Osteoblast (primary cell): Measurements from ENCODE around the gene HDAC9. TPM values are rescaled to one million over a fixed set of nuclear protein-coding genes. Genes with fewer than 3 reads are reported as not detected.

Source experiments
- DNase-seq: peaks from one replicate; pipeline ENCODE4 v3.0.0; 2011; ENCODE audit warnings: low spot score, mixed read lengths; ENCODE audit not compliant: insufficient read length; ENCODE audit errors: missing footprints
- H2AFZ ChIP-seq: 2 replicates; pipeline ENCODE4 v1.6.0; 2011; ENCODE audit warnings: mild to moderate bottlenecking, low read length
- H3K27ac ChIP-seq: 2 replicates; pipeline ENCODE4 v1.5.1; 2011; ENCODE audit warnings: mild to moderate bottlenecking, low read depth, low read length, moderate library complexity
- H3K27me3 ChIP-seq: 2 replicates; pipeline ENCODE4 v1.6.0; 2012; ENCODE audit warnings: mild to moderate bottlenecking, control low read depth, inconsistent platforms, low read length, moderate library complexity; ENCODE audit not compliant: insufficient read depth
- H3K36me3 ChIP-seq: 2 replicates; pipeline ENCODE4 v1.5.1; 2011; ENCODE audit warnings: mild to moderate bottlenecking, low read length, control low read depth, moderate library complexity; ENCODE audit not compliant: insufficient read depth
- H3K4me1 ChIP-seq: 2 replicates; pipeline ENCODE4 v1.5.1; 2011; ENCODE audit warnings: mild to moderate bottlenecking, low read length, control low read depth, moderate library complexity; ENCODE audit not compliant: insufficient read depth
- H3K4me2 ChIP-seq: 2 replicates; pipeline ENCODE4 v1.6.0; 2011; ENCODE audit warnings: mild to moderate bottlenecking, low read length; ENCODE audit not compliant: insufficient read depth
- H3K4me3 ChIP-seq: fragments of 200-600 bp; sonication (generic); 3 replicates; pipeline ENCODE4 v1.5.1; 2012; ENCODE audit warnings: mild to moderate bottlenecking, low read length, inconsistent platforms; ENCODE audit not compliant: insufficient read depth
- H3K79me2 ChIP-seq: 2 replicates; pipeline ENCODE4 v1.6.0; 2012; ENCODE audit warnings: mild to moderate bottlenecking, low read length, control low read depth, inconsistent platforms; ENCODE audit not compliant: insufficient read depth
- H3K9me3 ChIP-seq: 2 replicates; pipeline ENCODE4 v1.5.1; 2011; ENCODE audit warnings: low read depth, low read length, control low read depth
- H4K20me1 ChIP-seq: 2 replicates; pipeline ENCODE4 v1.6.0; 2012; ENCODE audit warnings: mild to moderate bottlenecking, low read length, control low read depth; ENCODE audit not compliant: insufficient read depth
- CTCF ChIP-seq: IDR thresholded peaks from 2 replicates; pipeline ENCODE4 v1.5.1; 2011; ENCODE audit warnings: mild to moderate bottlenecking, low read depth, low read length, moderate library complexity; ENCODE audit errors: extremely low read depth
- total RNA-seq: library from RNA; depleted of rRNA; stranded (reverse); fragments of >200 nt; gene quantifications from 2 replicates; pipeline ENCODE4 v1.2.3, GENCODE V29; 2012

The HDAC9 gene
- total RNA-seq, 1 donor, result 21.7 TPM

GRCh38 chr7:18995270-18995671 lies 499.7 kb downstream of the HDAC9 start:
- no peaks in the 10 kb centered on the region for H4K20me1 ChIP-seq
- no peaks in the 10 kb centered on the region for H3K9me3 ChIP-seq
- no peaks in the 10 kb centered on the region for H3K36me3 ChIP-seq
- no peak overlapping the region for H3K4me3 ChIP-seq
- no peak overlapping the region for H2AFZ ChIP-seq
- no peaks in the 10 kb centered on the region for H3K79me2 ChIP-seq
- H3K27ac ChIP-seq, result no peak overlapping the region
- DNase-seq, result no peak
- no peak for TF ChIP-seq CTCF
- H3K4me2 ChIP-seq, result no peak overlapping the region
- no peaks in the 10 kb centered on the region for H3K27me3 ChIP-seq
- H3K4me1 ChIP-seq, result peaks cover 6% of the 10 kb centered on the region

DNA sequence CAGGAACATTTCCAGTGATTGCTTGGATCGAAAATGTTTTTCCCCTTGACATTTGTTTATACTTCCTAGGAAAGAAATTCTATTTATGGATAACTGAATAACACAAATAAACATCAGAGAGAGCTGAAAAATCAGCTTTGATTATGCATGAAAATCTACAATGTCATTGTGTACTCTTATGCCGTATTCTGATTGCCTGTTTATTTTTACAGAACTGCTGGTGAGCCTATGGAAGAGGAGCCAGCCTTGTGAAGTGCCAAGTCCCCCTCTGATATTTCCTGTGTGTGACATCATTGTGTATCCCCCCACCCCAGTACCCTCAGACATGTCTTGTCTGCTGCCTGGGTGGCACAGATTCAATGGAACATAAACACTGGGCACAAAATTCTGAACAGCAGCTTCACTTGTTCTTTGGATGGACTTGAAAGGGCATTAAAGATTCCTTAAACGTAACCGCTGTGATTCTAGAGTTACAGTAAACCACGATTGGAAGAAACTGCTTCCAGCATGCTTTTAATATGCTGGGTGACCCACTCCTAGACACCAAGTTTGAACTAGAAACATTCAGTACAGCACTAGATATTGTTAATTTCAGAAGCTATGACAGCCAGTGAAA lies 500.4 kb downstream of the HDAC9 start:
- Histone ChIP-seq H3K4me1 (peaks cover 6% of the 10 kb centered on the region), H2AFZ (peak overlapping the region; percentile 33), H3K27ac (no peak overlapping the region), H4K20me1 (no peaks in the 10 kb centered on the region), H3K36me3 (no peaks in the 10 kb centered on the region), H3K9me3 (no peaks in the 10 kb centered on the region), H3K4me3 (no peak overlapping the region), H3K79me2 (no peaks in the 10 kb centered on the region), H3K4me2 (peak overlapping the region; percentile 22), H3K27me3 (no peaks in the 10 kb centered on the region)
- TF ChIP-seq CTCF, result no peak
- DNase-seq, result no peak

GRCh38 chr7:18996583-18996982 lies 501.0 kb downstream of the HDAC9 start:
- DNase-seq, result no peak
- peaks cover 13% of the 10 kb centered on the region for H3K4me1 ChIP-seq
- no peaks in the 10 kb centered on the region for H3K9me3 ChIP-seq
- no peak for TF ChIP-seq CTCF
- no peaks in the 10 kb centered on the region for H3K79me2 ChIP-seq
- no peaks in the 10 kb centered on the region for H3K36me3 ChIP-seq
- no peak overlapping the region for H3K4me2 ChIP-seq
- no peak overlapping the region for H3K27ac ChIP-seq
- no peak overlapping the region for H3K4me3 ChIP-seq
- H4K20me1 ChIP-seq, result no peaks in the 10 kb centered on the region
- H2AFZ ChIP-seq, result peak overlapping the region; percentile 33
- no peaks in the 10 kb centered on the region for H3K27me3 ChIP-seq

DNA sequence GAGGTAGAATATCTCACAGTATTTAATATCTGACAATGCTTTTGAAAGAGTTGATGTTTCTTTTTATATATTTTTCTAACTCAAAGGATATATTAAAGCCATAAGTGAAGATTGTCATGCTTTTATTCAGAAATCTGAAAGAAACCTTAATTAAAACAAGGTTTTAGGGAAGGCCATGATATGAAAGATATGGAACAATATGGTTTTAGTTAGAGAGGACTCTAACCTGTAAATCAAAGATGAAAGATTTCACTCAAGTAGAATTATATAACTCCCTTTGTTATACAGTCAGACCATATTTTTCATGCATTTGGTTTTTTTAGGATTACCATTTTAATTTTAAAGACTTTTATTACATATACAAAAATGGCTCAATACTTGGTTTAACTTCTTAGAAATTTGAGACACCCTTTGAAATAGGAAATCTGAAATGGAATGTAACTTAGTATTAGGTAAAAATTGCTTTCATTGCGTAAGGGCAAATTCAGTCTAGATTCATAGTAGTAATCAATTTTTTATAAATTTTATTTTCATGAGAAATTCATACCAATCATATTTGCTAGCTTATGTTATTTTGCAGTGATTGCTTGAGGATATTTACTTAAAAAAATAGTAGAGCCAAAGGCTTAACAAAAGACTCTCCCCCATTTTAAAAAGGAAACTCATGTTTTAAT lies 502.1 kb downstream of the HDAC9 start:
- Histone ChIP-seq H3K27me3 (no peaks in the 10 kb centered on the region), H3K27ac (no peak overlapping the region), H3K4me3 (no peak overlapping the region), H3K9me3 (no peaks in the 10 kb centered on the region), H3K4me1 (peaks cover 15% of the 10 kb centered on the region), H3K36me3 (no peaks in the 10 kb centered on the region), H3K79me2 (no peaks in the 10 kb centered on the region), H2AFZ (no peak overlapping the region), H4K20me1 (no peaks in the 10 kb centered on the region), H3K4me2 (no peak overlapping the region)
- no peak for DNase-seq
- no peak for TF ChIP-seq CTCF
